PC-3 (cell line): Measurements from ENCODE around the gene DEPDC7.

Experiments used
- CTCF ChIP-seq: fragments of 300-600 bp; sonication (generic); conservative IDR thresholded peaks from 2 replicates; pipeline ENCODE4 v1.5.1; 2017; ENCODE audit warnings: antibody characterized with exemption, low read depth, mild to moderate bottlenecking, low read length
- EZH2 ChIP-seq: fragments of 300-600 bp; sonication (generic); IDR thresholded peaks from one replicate; pipeline ENCODE4 v1.6.1; 2017; ENCODE audit warnings: antibody characterized with exemption, mild to moderate bottlenecking, low read length; ENCODE audit not compliant: unreplicated experiment
- EZH2phosphoT487 ChIP-seq: fragments of 300-600 bp; sonication (generic); IDR thresholded peaks from 2 replicates; pipeline ENCODE4 v1.6.1; 2018; ENCODE audit warnings: mild to moderate bottlenecking, antibody characterized with exemption, low read length, borderline replicate concordance

GRCh38 chr11:33016654-33017053 lies 976 bp downstream of the DEPDC7 start:
- no peak for TF ChIP-seq EZH2phosphoT487
- no peak for TF ChIP-seq CTCF
- TF ChIP-seq EZH2, result no peak
